ENCODE data around the gene DDC.

The DDC gene

GRCh38 chr7:50605059-50605458 lies 39.9 kb upstream of the DDC start:
- Histone ChIP-seq H3K9me2 (replicated peaks; ENCODE audit: low read depth, low read length) (no peaks in the 10 kb centered on the region), H3K4me3 (ENCODE audit: low read length, poor library complexity, severe bottlenecking) (no peak overlapping the region), H3K9me3 (ENCODE audit: insufficient read depth, low read depth, low read length) (no peaks in the 10 kb centered on the region), H3K4me1 (ENCODE audit: insufficient read depth, low read length, poor library complexity, severe bottlenecking) (peaks cover 3% of the 10 kb centered on the region), H3K4me2 (ENCODE audit: low read depth, low read length, poor library complexity, severe bottlenecking) (no peak overlapping the region), H2AFZ (ENCODE audit: low read length) (no peak overlapping the region), H3K36me3 (ENCODE audit: insufficient read depth, low read length) (no peaks in the 10 kb centered on the region), H3K79me2 (ENCODE audit: insufficient read depth, low read length) (no peaks in the 10 kb centered on the region), H3F3A (ENCODE audit: low read depth) (no peaks in the 10 kb centered on the region), H3K9ac (ENCODE audit: low read depth, low read length, poor library complexity, severe bottlenecking) (no peak overlapping the region), H4K20me1 (ENCODE audit: insufficient read depth, low read length, poor library complexity, severe bottlenecking) (no peaks in the 10 kb centered on the region), H3K27me3 (ENCODE audit: insufficient read depth, low read length, poor library complexity, severe bottlenecking) (no peaks in the 10 kb centered on the region)
- no peak for TF ChIP-seq CTCF (conservative IDR thresholded peaks at IDR 0.05; ENCODE audit: low read length)

- Histone ChIP-seq H3K9ac (ENCODE audit: low read depth, low read length, poor library complexity, severe bottlenecking) (no peak overlapping the region), H3K36me3 (ENCODE audit: insufficient read depth, low read length) (no peaks in the 10 kb centered on the region), H3K79me2 (ENCODE audit: insufficient read depth, low read length) (no peaks in the 10 kb centered on the region), H3K27me3 (ENCODE audit: insufficient read depth, low read length, poor library complexity, severe bottlenecking) (no peaks in the 10 kb centered on the region), H4K20me1 (ENCODE audit: insufficient read depth, low read length, poor library complexity, severe bottlenecking) (no peaks in the 10 kb centered on the region), H3K4me1 (ENCODE audit: insufficient read depth, low read length, poor library complexity, severe bottlenecking) (no peaks in the 10 kb centered on the region), H3F3A (ENCODE audit: low read depth) (no peaks in the 10 kb centered on the region), H3K4me3 (ENCODE audit: low read length, poor library complexity, severe bottlenecking) (no peak overlapping the region), H2AFZ (ENCODE audit: low read length) (no peak overlapping the region), H3K9me2 (replicated peaks; ENCODE audit: low read depth, low read length) (no peaks in the 10 kb centered on the region), H3K4me2 (ENCODE audit: low read depth, low read length, poor library complexity, severe bottlenecking) (no peak overlapping the region), H3K9me3 (ENCODE audit: insufficient read depth, low read depth, low read length) (no peaks in the 10 kb centered on the region)
- TF ChIP-seq CTCF (conservative IDR thresholded peaks at IDR 0.05; ENCODE audit: low read length) (no peak), EZH2phosphoT487 (IDR thresholded peaks at IDR 0.05; ENCODE audit: borderline replicate concordance) (no peak)
Observed at GRCh38 chr7:50603287-50603686, 38.1 kb upstream of the DDC start.

GRCh38 chr7:50599385-50599784 lies 34.2 kb upstream of the DDC start:
- no peaks in the 10 kb centered on the region for H3K27me3 ChIP-seq (ENCODE audit: insufficient read depth, low read length, poor library complexity, severe bottlenecking)

More at GRCh38 chr7:50599385-50599784, 34.2 kb upstream of the DDC start:
- TF ChIP-seq CTCF (conservative IDR thresholded peaks at IDR 0.05; ENCODE audit: low read length) (no peak), EZH2phosphoT487 (IDR thresholded peaks at IDR 0.05; ENCODE audit: borderline replicate concordance) (no peak)
- Histone ChIP-seq H3K4me2 (ENCODE audit: low read depth, low read length, poor library complexity, severe bottlenecking) (no peak overlapping the region), H3K79me2 (ENCODE audit: insufficient read depth, low read length) (no peaks in the 10 kb centered on the region), H4K20me1 (ENCODE audit: insufficient read depth, low read length, poor library complexity, severe bottlenecking) (no peaks in the 10 kb centered on the region), H3F3A (ENCODE audit: low read depth) (no peaks in the 10 kb centered on the region), H3K4me1 (ENCODE audit: insufficient read depth, low read length, poor library complexity, severe bottlenecking) (no peaks in the 10 kb centered on the region), H3K4me3 (ENCODE audit: low read length, poor library complexity, severe bottlenecking) (no peak overlapping the region), H3K9me2 (replicated peaks; ENCODE audit: low read depth, low read length) (no peaks in the 10 kb centered on the region), H3K9me3 (ENCODE audit: insufficient read depth, low read depth, low read length) (no peaks in the 10 kb centered on the region), H3K9ac (ENCODE audit: low read depth, low read length, poor library complexity, severe bottlenecking) (no peak overlapping the region), H2AFZ (ENCODE audit: low read length) (no peak overlapping the region), H3K36me3 (ENCODE audit: insufficient read depth, low read length) (no peaks in the 10 kb centered on the region)

Measured in Loucy (cell line).